GM12878 (cell line): ENCODE measurements around the gene MAP4K1. TPM values are rescaled to one million over a fixed set of nuclear protein-coding genes. Genes with fewer than 3 reads are reported as not detected.

Experiments
- BHLHE40 ChIP-seq, 2 experiments: fragments of 450-650 bp in 1 of 2; IDR thresholded peaks; 2 replicates each; pipeline ENCODE4 v1.6.1; 2011 to 2017; ENCODE audit warnings: low read depth in 2 of 2, borderline replicate concordance in 1 of 2, improper control_type of control experiment in 1 of 2, low read length in 1 of 2, mild to moderate bottlenecking in 1 of 2
- CBFB ChIP-seq: IDR thresholded peaks from 2 replicates; pipeline ENCODE4 v1.6.1; 2016; ENCODE audit warnings: antibody characterized with exemption, low read depth
- DPF2 ChIP-seq: fragments of 450-650 bp; IDR thresholded peaks from 2 replicates; pipeline ENCODE4 v1.6.1; 2017; ENCODE audit warnings: mild to moderate bottlenecking
- EED ChIP-seq: sonication (generic); IDR thresholded peaks from 2 replicates; pipeline ENCODE4 v1.6.1; 2016; ENCODE audit warnings: antibody characterized with exemption, low read depth
- EGR1 ChIP-seq, 2 experiments: IDR thresholded peaks; 1 replicate in 1 of 2; 2 replicates in 1 of 2; pipeline ENCODE4 v1.6.1; 2011 to 2012; ENCODE audit warnings: low read depth in 2 of 2, low read length in 2 of 2, borderline replicate concordance in 1 of 2, mild to moderate bottlenecking in 1 of 2, moderate library complexity in 1 of 2
- IKZF1 ChIP-seq: fragments of 450-650 bp; conservative IDR thresholded peaks from 2 replicates; pipeline ENCODE4 v1.6.1; 2017; ENCODE audit warnings: antibody characterized with exemption, mild to moderate bottlenecking
- IKZF2 ChIP-seq, 2 experiments: fragments of 450-650 bp; IDR thresholded peaks; 2 replicates each; pipeline ENCODE4 v1.6.1; 2017; ENCODE audit warnings: mild to moderate bottlenecking in 2 of 2, moderate library complexity in 2 of 2
- JUNB ChIP-seq: IDR thresholded peaks from 2 replicates; pipeline ENCODE4 v1.6.1; 2016; ENCODE audit warnings: antibody characterized with exemption, mild to moderate bottlenecking
- LARP7 ChIP-seq: fragments of 450-650 bp; IDR thresholded peaks from 2 replicates; pipeline ENCODE4 v1.6.1; 2017; ENCODE audit warnings: mild to moderate bottlenecking
- MEF2A ChIP-seq: IDR thresholded peaks from 2 replicates; pipeline ENCODE4 v1.6.1; 2011; ENCODE audit warnings: low read depth, mild to moderate bottlenecking, low read length, moderate library complexity; ENCODE audit not compliant: insufficient read depth
- MEF2B ChIP-seq: fragments of 450-650 bp; IDR thresholded peaks from 2 replicates; pipeline ENCODE4 v1.6.1; 2018; ENCODE audit warnings: mild to moderate bottlenecking, moderate library complexity; ENCODE audit not compliant: partially characterized antibody, poor library complexity, severe bottlenecking
- NFXL1 ChIP-seq: fragments of 450-650 bp; IDR thresholded peaks from 2 replicates; pipeline ENCODE4 v1.6.1; 2017; ENCODE audit warnings: antibody characterized with exemption, mild to moderate bottlenecking, borderline replicate concordance
- POLR2A ChIP-seq: IDR thresholded peaks from 2 replicates; pipeline ENCODE4 v1.6.1; 2011; ENCODE audit warnings: low read depth, mild to moderate bottlenecking, low read length
- SIN3A ChIP-seq: IDR thresholded peaks from 2 replicates; pipeline ENCODE4 v1.6.1; 2012; ENCODE audit warnings: low read depth, low read length, improper control_type of control experiment
- SMARCA5 ChIP-seq: fragments of 450-650 bp; IDR thresholded peaks from 2 replicates; pipeline ENCODE4 v1.6.1; 2017; ENCODE audit warnings: mild to moderate bottlenecking
- ZNF207 ChIP-seq: fragments of 450-650 bp; IDR thresholded peaks from 2 replicates; pipeline ENCODE4 v1.6.1; 2014; ENCODE audit warnings: antibody characterized with exemption, mild to moderate bottlenecking, borderline replicate concordance
- ZNF217 ChIP-seq: fragments of 450-650 bp; IDR thresholded peaks from 2 replicates; pipeline ENCODE4 v1.6.1; 2017; ENCODE audit warnings: antibody characterized with exemption, mild to moderate bottlenecking
- polyA plus RNA-seq, 11 experiments: library from polyadenylated mRNA; depleted of rRNA in 4 of 11; unstranded in 6 of 11; stranded (reverse) in 5 of 11; fragments of >200 nt; fragmentation: Nextera tagmentation in 4 of 11; fragmentation: Illumina TruSeq in 1 of 11; extraction: Ambion mirVana in 4 of 11; extraction: Trizol in 1 of 11; gene quantifications; 1 replicate in 1 of 11; 2 replicates in 10 of 11; pipeline versions ENCODE4 v1.2.1 to v1.2.3, GENCODE V29; 2011 to 2016; ENCODE audit warnings: inconsistent platforms in 2 of 11, missing spikeins in 2 of 11, low read depth in 1 of 11
- total RNA-seq, 4 experiments: library from RNA; depleted of rRNA in 3 of 4; stranded (reverse); fragments of >200 nt in 3 of 4; fragmentation: Illumina TruSeq in 1 of 4; extraction: Trizol in 1 of 4; gene quantifications; 2 replicates each; pipeline versions ENCODE4 v1.2.1 to v1.2.3, GENCODE V29; 2013 to 2021

MAP4K1 gene
- total and polyA plus RNA-seq, 10 of the 15 experiments (the other 5 are each of a cell fraction or from before 2014, with no cell fraction given), result 39.2 to 306 (median 140) TPM

GRCh38 chr19:38616265-38616664 lies 1.5 kb downstream of the MAP4K1 start (continued):
- TF ChIP-seq MEF2B, result no peak
- TF ChIP-seq NFXL1, result no peak
- peak; percentile 18 to 43; a peak in 2 of 4 replicates for TF ChIP-seq IKZF2 (IDR thresholded peaks at IDR 0.05)
- TF ChIP-seq MEF2A, result 0 out of 2 replicates have a peak, but pooled peaks have one; percentile 9
- peak; percentile 49 for TF ChIP-seq IKZF1
- TF ChIP-seq SMARCA5, result peak; percentile 37
- TF ChIP-seq LARP7, result no peak
- TF ChIP-seq EGR1 (IDR thresholded peaks at IDR 0.05; ENCODE audit: borderline replicate concordance in 1 of 2, low read depth in 2 of 2, low read length in 2 of 2), result peak in 1 of 2 experiments; percentile 33; a peak in 1 of 3 replicates
- 0 out of 2 replicates have a peak, but pooled peaks have one; percentile 43 for TF ChIP-seq ZNF207
- TF ChIP-seq CBFB, result no peak
- TF ChIP-seq POLR2A, result no peak
- TF ChIP-seq SIN3A, result no peak
- TF ChIP-seq BHLHE40 (IDR thresholded peaks at IDR 0.05; ENCODE audit: borderline replicate concordance in 1 of 2, low read depth in 2 of 2, low read length in 1 of 2), result no peak
- TF ChIP-seq EED, result 0 out of 2 replicates have a peak, but pooled peaks have one; percentile 22
- peak; percentile 92 for TF ChIP-seq ZNF217
- TF ChIP-seq DPF2, result 0 out of 2 replicates have a peak, but pooled peaks have one; percentile 11
- 0 out of 2 replicates have a peak, but pooled peaks have one; percentile 8 for TF ChIP-seq JUNB
